ENCODE data around the gene NTNG2.

DNA sequence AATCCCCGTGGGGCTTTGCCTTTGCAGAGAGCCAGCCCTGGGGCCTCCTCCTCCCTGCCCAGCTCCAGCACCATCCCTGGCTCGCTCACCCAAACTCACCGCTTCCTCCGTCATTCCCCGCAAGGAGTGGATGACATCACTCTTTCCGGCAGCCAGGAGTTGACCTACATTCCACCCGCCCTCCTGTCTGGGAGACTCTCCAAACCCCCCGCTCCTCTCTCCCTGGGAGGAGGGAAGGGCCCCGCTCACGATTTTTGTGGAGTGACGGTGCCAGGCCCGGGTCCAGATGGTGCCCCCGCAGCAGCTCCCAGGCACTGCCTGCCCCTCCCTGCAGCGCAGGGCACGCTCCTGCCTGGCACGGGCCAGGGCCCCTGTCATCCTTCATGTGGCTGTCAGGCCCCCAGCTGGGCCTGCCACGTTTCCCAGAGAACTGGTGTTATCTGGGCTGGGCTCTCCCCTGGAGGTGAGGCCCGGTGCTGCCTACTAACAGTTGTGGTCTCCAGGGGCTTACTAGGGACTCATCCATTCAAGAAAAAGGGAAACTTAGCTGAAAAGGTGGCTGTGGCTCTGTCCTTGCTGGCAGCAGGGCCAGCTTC lies 52.3 kb downstream of the NTNG2 start:
- no peak for TF ChIP-seq TAF1 (IDR thresholded peaks at IDR 0.05; ENCODE audit: low read depth, low read length)
- TF ChIP-seq POLR2A (IDR thresholded peaks at IDR 0.05; ENCODE audit: low read depth, low read length), result no peak
- no peak for TF ChIP-seq POLR2AphosphoS5 (IDR thresholded peaks at IDR 0.05; ENCODE audit: low read depth, low read length)

Measured in GM12891 (cell line).